HG03565 (cell line): ENCODE results near the gene RPL29.
A peak's percentile ranks its signal among the peaks of the same experiment; 100 is the strongest.
"Not testable (repeated sequence)": the region's sequence is repeated elsewhere in the genome, so short reads cannot be mapped to it uniquely, and the experiment has no call there.

Experiments used
- ATAC-seq: cut with Tn5 transposase; IDR thresholded peaks from one replicate; pipeline ENCODE4 v1.9.1; 2021; ENCODE audit warnings: mild to moderate bottlenecking, moderate library complexity; ENCODE audit not compliant: unreplicated experiment

Gene RPL29

GRCh38 chr3:51995346-51996163 is at the start of gene RPL29:
RPL29 (minus strand) TSS chr3:51995895; CDS start chr3:51995461, 434 bp downstream.
- peak; percentile 85 for ATAC-seq

GRCh38 chr3:52044869-52045619 is 49.3 kb upstream of the RPL29 start:
- no peak for ATAC-seq

- no peak for ATAC-seq
Observed at GRCh38 chr3:52043750-52044149, 48.1 kb upstream of the RPL29 start.

- ATAC-seq, result not testable (repeated sequence)
Observed at GRCh38 chr3:52043039-52043438, 47.3 kb upstream of the RPL29 start.

GRCh38 chr3:52041118-52041731 is 45.5 kb upstream of the RPL29 start:
- ATAC-seq, result no peak

- ATAC-seq, result no peak
Observed at GRCh38 chr3:52040600-52040999, 44.9 kb upstream of the RPL29 start.

GRCh38 chr3:52039846-52040245 is 44.2 kb upstream of the RPL29 start:
- ATAC-seq, result no peak

GRCh38 chr3:52039426-52039825 is 43.7 kb upstream of the RPL29 start:
- no peak for ATAC-seq

GRCh38 chr3:52038227-52038626 is 42.5 kb upstream of the RPL29 start:
- no peak for ATAC-seq

GRCh38 chr3:52037291-52037690 is 41.6 kb upstream of the RPL29 start:
- no peak for ATAC-seq

GRCh38 chr3:52036829-52037228 is 41.1 kb upstream of the RPL29 start:
- ATAC-seq, result no peak

GRCh38 chr3:52036222-52036694 is 40.6 kb upstream of the RPL29 start:
- ATAC-seq, result no peak

GRCh38 chr3:52034651-52035050 is 39.0 kb upstream of the RPL29 start:
- ATAC-seq, result no peak

GRCh38 chr3:52034212-52034611 is 38.5 kb upstream of the RPL29 start:
- ATAC-seq, result no peak

- not testable (repeated sequence) for ATAC-seq
Observed at GRCh38 chr3:52033748-52034147, 38.1 kb upstream of the RPL29 start.

- no peak for ATAC-seq
Observed at GRCh38 chr3:52032702-52033408, 37.2 kb upstream of the RPL29 start.

- ATAC-seq, result no peak
Observed at GRCh38 chr3:52031896-52032295, 36.2 kb upstream of the RPL29 start.

- ATAC-seq, result no peak
Observed at GRCh38 chr3:52030714-52031310, 35.1 kb upstream of the RPL29 start.

- ATAC-seq, result no peak
Observed at GRCh38 chr3:52029535-52029934, 33.8 kb upstream of the RPL29 start.

GRCh38 chr3:52029053-52029452 is 33.4 kb upstream of the RPL29 start:
- no peak for ATAC-seq

GRCh38 chr3:52028572-52028971 is 32.9 kb upstream of the RPL29 start:
- ATAC-seq, result no peak
